Epithelial cell of proximal tubule (primary cell): ENCODE data around the gene TSKU. TPM values are rescaled to one million over a fixed set of nuclear protein-coding genes. Genes with fewer than 3 reads are reported as not detected.

Experiments
- DNase-seq: peaks from one replicate; pipeline ENCODE4 v3.0.0-alpha.2; 2011; ENCODE audit warnings: low read depth
- H3K4me3 ChIP-seq: 2 replicates; pipeline ENCODE4 v1.5.1; 2011; ENCODE audit warnings: low read depth, mild to moderate bottlenecking, low read length
- CTCF ChIP-seq: conservative IDR thresholded peaks from 2 replicates; pipeline ENCODE4 v1.5.1; 2012; ENCODE audit warnings: low read depth, mild to moderate bottlenecking, low read length
- total RNA-seq: library from RNA; depleted of rRNA; stranded (reverse); fragments of >200 nt; gene quantifications from 2 replicates; pipeline ENCODE4 v1.2.3, GENCODE V29; 2015

TSKU gene
- total RNA-seq, 1 donor from 2014 or later = 18.3 TPM

GRCh38 chr11:76836613-76837291, 53.6 kb downstream of the TSKU start:
- DNase-seq = no peak
- no peak overlapping the region for H3K4me3 ChIP-seq
- TF ChIP-seq CTCF = no peak

- TF ChIP-seq CTCF = no peak
- H3K4me3 ChIP-seq = no peak overlapping the region
- no peak for DNase-seq
Observed at GRCh38 chr11:76837696-76838677, 54.8 kb downstream of the TSKU start.

GRCh38 chr11:76838678-76839068, 55.5 kb downstream of the TSKU start:
- peak; percentile 12 for TF ChIP-seq CTCF
- no peak overlapping the region for H3K4me3 ChIP-seq
- no peak for DNase-seq

- no peak for DNase-seq
- no peak overlapping the region for H3K4me3 ChIP-seq
- TF ChIP-seq CTCF = no peak
Observed at GRCh38 chr11:76839311-76839710, 56.2 kb downstream of the TSKU start.

GRCh38 chr11:76841923-76842452, 58.8 kb downstream of the TSKU start:
- no peak for TF ChIP-seq CTCF
- H3K4me3 ChIP-seq = no peak overlapping the region
- DNase-seq = no peak

- no peak for TF ChIP-seq CTCF
- H3K4me3 ChIP-seq = no peak overlapping the region
Observed at GRCh38 chr11:76843907-76844306, 60.8 kb downstream of the TSKU start.

More at GRCh38 chr11:76843907-76844306, 60.8 kb downstream of the TSKU start:
- no peak for DNase-seq
